T-cell (primary cell): ENCODE results near the gene GALNT10. TPM values are rescaled to one million over a fixed set of nuclear protein-coding genes. Genes with fewer than 3 reads are reported as not detected.

Experiments used
- ATAC-seq, 4 experiments: fragments of 200-7000 bp in 3 of 4; fragments of 150-1000 bp in 1 of 4; cut with Tn5 transposase; replicated peaks in 1 of 4; 1 replicate in 3 of 4; 2 replicates in 1 of 4; pipeline ENCODE4 v1.10.0; 2021; ENCODE audit warnings: moderate library complexity in 3 of 4, mild to moderate bottlenecking in 2 of 4, moderate number of reproducible peaks in 1 of 4
- CTCF ChIA-PET, 2 donors: fragments of 300-600 bp; sonication (Branson Sonifier 250); formaldehyde crosslinking; loops; one replicate each; lab custom pipeline; 2022; ENCODE audit warnings: antibody characterized with exemption in 2 of 2; lab: Charles Lee
- POLR2A ChIA-PET, 2 donors: fragments of 300-600 bp; sonication (Branson Sonifier 250); formaldehyde crosslinking; loops; one replicate each; lab custom pipeline; 2022; ENCODE audit warnings: antibody characterized with exemption in 2 of 2; lab: Charles Lee
- DNase-seq, 35 experiments: peaks; one replicate each; pipeline versions ENCODE4 v3.0.0 to v3.0.0-alpha.2; 2013 to 2023
- H3K27ac ChIP-seq: one replicate; pipeline ENCODE4 v1.5.1; 2013; ENCODE audit warnings: low read length
- H3K27me3 ChIP-seq, 2 experiments: replicated peaks in 1 of 2; 1 replicate in 1 of 2; 2 replicates in 1 of 2; pipeline versions ENCODE4 v1.6.1 to v1.7.0; 2013; ENCODE audit warnings: low read length in 1 of 2, mixed read lengths in 1 of 2; ENCODE audit not compliant: control insufficient read depth in 2 of 2, insufficient read depth in 2 of 2; ENCODE audit errors: extremely low read depth in 1 of 2
- H3K36me3 ChIP-seq, 2 donors: 1 replicate in 1 of 2; 2 replicates in 1 of 2; pipeline versions ENCODE4 v1.6.1 to v1.7.0; 2013; ENCODE audit warnings: low read length in 1 of 2; ENCODE audit not compliant: control insufficient read depth in 2 of 2, insufficient read depth in 1 of 2; ENCODE audit errors: extremely low read depth in 1 of 2
- H3K4me1 ChIP-seq, 2 experiments: 1 replicate in 1 of 2; 2 replicates in 1 of 2; pipeline versions ENCODE4 v1.6.1 to v1.7.0; 2013; ENCODE audit warnings: low read length in 2 of 2, mixed read lengths in 1 of 2; ENCODE audit not compliant: insufficient read depth in 2 of 2, control insufficient read depth in 1 of 2; ENCODE audit errors: extremely low read depth in 1 of 2
- H3K4me3 ChIP-seq, 2 donors: 1 replicate in 1 of 2; 2 replicates in 1 of 2; pipeline versions ENCODE4 v1.5.1 to v1.7.0; 2013; ENCODE audit warnings: mild to moderate bottlenecking in 2 of 2, low read length in 1 of 2, moderate library complexity in 1 of 2; ENCODE audit not compliant: control insufficient read depth in 1 of 2; ENCODE audit errors: extremely low read depth in 1 of 2
- H3K9me3 ChIP-seq: 2 replicates; pipeline ENCODE4 v1.7.0; 2013
- H3K27ac Mint-ChIP-seq, 2 donors: one replicate each; pipeline ENCODE4 v1.8.0; 2020 to 2021; ENCODE audit warnings: mild to moderate bottlenecking in 2 of 2, mixed read lengths in 2 of 2
- H3K27me3 Mint-ChIP-seq, 2 donors: one replicate each; pipeline ENCODE4 v1.8.0; 2021 to 2022; ENCODE audit warnings: mixed read lengths in 2 of 2
- H3K36me3 Mint-ChIP-seq: one replicate; pipeline ENCODE4 v1.8.0; 2021; ENCODE audit warnings: mixed read lengths
- H3K4me1 Mint-ChIP-seq, 3 donors: one replicate each; pipeline ENCODE4 v1.8.0; 2020 to 2022; ENCODE audit warnings: mixed read lengths in 3 of 3, mild to moderate bottlenecking in 1 of 3
- H3K4me3 Mint-ChIP-seq, 3 donors: one replicate each; pipeline ENCODE4 v1.8.0; 2020 to 2022; ENCODE audit warnings: mild to moderate bottlenecking in 3 of 3, mixed read lengths in 3 of 3, moderate library complexity in 3 of 3
- H3K9me3 Mint-ChIP-seq, 3 donors: one replicate each; pipeline ENCODE4 v1.8.0; 2020 to 2022; ENCODE audit warnings: mixed read lengths in 3 of 3
- WGBS: methylation state at CpG from one replicate; pipeline ENCODE4 v1.1.5; 2013; ENCODE audit warnings: missing lambda C conversion rate; ENCODE audit not compliant: insufficient coverage; 5-methylcytosine and 5-hydroxymethylcytosine counted together
- total RNA-seq, 35 experiments: library from RNA in 6 of 35; stranded (reverse) in 6 of 35; fragments of 120-200 nt in 1 of 35; gene quantifications; one replicate each; pipeline versions ENCODE4 v1.2.1 to v1.2.4 and lab custom pipeline; 2013 to 2026

Gene GALNT10
- total RNA-seq, 5 donors from 2014 or later (not counting 1 experiment from before 2014, with no cell fraction given) = 26.9 to 62.7 (median 40.8) TPM

DNA sequence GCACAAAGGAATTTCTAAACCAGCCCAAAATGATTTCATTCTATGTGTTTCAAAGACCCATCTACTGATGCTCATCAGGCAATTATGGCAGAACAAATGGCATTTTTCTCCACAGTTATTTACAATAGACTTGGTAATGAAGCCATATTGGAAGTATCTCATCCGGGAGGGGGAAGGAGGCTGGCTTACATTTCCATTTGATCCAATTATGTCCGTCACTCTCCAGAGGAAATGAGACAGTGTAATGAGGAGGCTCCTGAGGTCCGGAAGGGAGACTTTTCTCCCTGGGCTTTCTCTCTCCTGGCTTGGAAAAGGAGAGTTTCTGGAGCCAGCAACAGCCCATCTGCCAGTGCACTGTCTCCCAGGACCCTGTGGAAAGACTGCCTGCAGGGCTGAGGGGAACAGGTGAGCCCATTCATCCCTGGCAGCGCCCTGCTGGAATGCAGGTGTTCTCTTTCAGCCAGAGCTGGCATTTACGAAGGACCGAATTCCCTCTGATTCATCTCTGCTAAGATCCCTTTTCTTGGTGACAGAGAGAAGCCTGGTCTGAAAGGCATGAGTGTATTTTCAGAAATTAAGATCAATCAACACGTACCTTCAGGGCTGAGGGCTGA is 200.3 kb downstream of the GALNT10 start:
- H3K4me3 ChIP-seq = no peak overlapping the region
- CTCF ChIA-PET = no interaction called here
- no peaks in the 10 kb centered on the region for H3K9me3 Mint-ChIP-seq
- H3K36me3 Mint-ChIP-seq = peaks cover 58% of the 10 kb centered on the region
- no peak overlapping the region for H3K4me3 Mint-ChIP-seq
- ATAC-seq (no peak), DNase-seq (no peak)
- no peaks in the 10 kb centered on the region for H3K4me1 ChIP-seq
- H3K27ac Mint-ChIP-seq = no peak overlapping the region
- no peaks in the 10 kb centered on the region for H3K27me3 Mint-ChIP-seq
- H3K36me3 ChIP-seq = peaks cover 4 to 48% of the 10 kb centered on the region in 2 donors
- H3K27ac ChIP-seq = no peak overlapping the region
- H3K9me3 ChIP-seq = no peaks in the 10 kb centered on the region
- no peaks in the 10 kb centered on the region for H3K4me1 Mint-ChIP-seq
- no peaks in the 10 kb centered on the region for H3K27me3 ChIP-seq
- 84% methylated on average over 3 of the region's 7 CpGs for WGBS
- POLR2A ChIA-PET = interaction anchor here in 1 of 2 donors (0.5 kb wide), 1 partner anchor 362 kb away, joined by 3 read pairs; no protein-coding TSS in a partner anchor

DNA sequence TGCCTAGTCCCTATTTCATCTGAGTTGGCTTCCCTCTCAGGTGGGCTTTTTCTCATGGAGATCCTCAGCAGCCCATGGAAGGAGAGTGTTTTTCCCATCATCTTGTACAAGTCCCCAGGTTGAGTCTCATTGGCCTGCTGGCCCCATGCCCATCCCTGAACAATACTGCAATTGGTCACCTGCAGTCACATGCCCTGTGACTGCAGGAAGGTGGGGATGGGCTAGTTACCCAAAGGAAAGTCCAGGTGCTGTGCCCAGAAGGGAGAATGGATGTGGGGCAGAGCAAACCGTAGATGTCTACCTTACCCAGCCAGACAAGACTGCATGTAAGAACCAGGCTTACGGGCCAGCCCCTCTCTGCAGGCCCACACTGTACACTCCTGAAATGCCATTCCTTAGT is 201.3 kb downstream of the GALNT10 start:
- H3K9me3 ChIP-seq = no peaks in the 10 kb centered on the region
- POLR2A ChIA-PET = no interaction called here
- no peak overlapping the region for H3K27ac ChIP-seq
- H3K4me1 ChIP-seq = no peaks in the 10 kb centered on the region
- Mint-ChIP-seq H3K4me3 (no peak overlapping the region), H3K9me3 (no peaks in the 10 kb centered on the region), H3K36me3 (peaks cover 56% of the 10 kb centered on the region), H3K27me3 (no peaks in the 10 kb centered on the region), H3K4me1 (no peaks in the 10 kb centered on the region), H3K27ac (no peak overlapping the region)
- no peak overlapping the region for H3K4me3 ChIP-seq
- no peaks in the 10 kb centered on the region for H3K27me3 ChIP-seq
- CTCF ChIA-PET = no interaction called here
- ATAC-seq = no peak
- peaks cover 4 to 44% of the 10 kb centered on the region in 2 donors for H3K36me3 ChIP-seq
- WGBS = 86% methylated on average over 1 of the region's 2 CpGs
- DNase-seq = no peak

- Histone ChIP-seq H3K9me3 (no peaks in the 10 kb centered on the region), H3K4me1 (no peaks in the 10 kb centered on the region), H3K36me3 (peaks cover 4 to 38% of the 10 kb centered on the region in 2 donors), H3K27me3 (no peaks in the 10 kb centered on the region), H3K4me3 (no peak overlapping the region), H3K27ac (no peak overlapping the region)
- no peak overlapping the region for H3K27ac Mint-ChIP-seq
- DNase-seq = no peak
- no peaks in the 10 kb centered on the region for H3K27me3 Mint-ChIP-seq
- no peak for ATAC-seq
- no peaks in the 10 kb centered on the region for H3K4me1 Mint-ChIP-seq
- 79% methylated on average over 3 of the region's 3 CpGs for WGBS
- H3K36me3 Mint-ChIP-seq = peaks cover 50% of the 10 kb centered on the region
- H3K9me3 Mint-ChIP-seq = no peaks in the 10 kb centered on the region
- CTCF ChIA-PET = no interaction called here
- H3K4me3 Mint-ChIP-seq = no peak overlapping the region
- POLR2A ChIA-PET = interaction anchor here in 1 of 2 donors (0.6 kb wide), 1 partner anchor 217 kb away, joined by 3 read pairs; no protein-coding TSS in a partner anchor
Observed at GRCh38 chr5:154393850-154394249, 203.3 kb downstream of the GALNT10 start.

GRCh38 chr5:154394307-154394706 is 203.8 kb downstream of the GALNT10 start:
- H3K36me3 Mint-ChIP-seq = peaks cover 50% of the 10 kb centered on the region
- POLR2A ChIA-PET = interaction anchor here in 1 of 2 donors (0.6 kb wide), 1 partner anchor 217 kb away, joined by 3 read pairs; no protein-coding TSS in a partner anchor
- H3K9me3 Mint-ChIP-seq = no peaks in the 10 kb centered on the region
- no peak overlapping the region for H3K4me3 Mint-ChIP-seq
- Histone ChIP-seq H3K4me1 (no peaks in the 10 kb centered on the region), H3K27me3 (no peaks in the 10 kb centered on the region), H3K27ac (no peak overlapping the region), H3K4me3 (no peak overlapping the region), H3K9me3 (no peaks in the 10 kb centered on the region), H3K36me3 (peaks cover 4 to 38% of the 10 kb centered on the region in 2 donors)
- H3K4me1 Mint-ChIP-seq = no peaks in the 10 kb centered on the region
- CTCF ChIA-PET = no interaction called here
- WGBS = 51% methylated on average over 4 of the region's 5 CpGs
- no peak overlapping the region for H3K27ac Mint-ChIP-seq
- DNase-seq (no peak), ATAC-seq (no peak)
- H3K27me3 Mint-ChIP-seq = no peaks in the 10 kb centered on the region

DNA sequence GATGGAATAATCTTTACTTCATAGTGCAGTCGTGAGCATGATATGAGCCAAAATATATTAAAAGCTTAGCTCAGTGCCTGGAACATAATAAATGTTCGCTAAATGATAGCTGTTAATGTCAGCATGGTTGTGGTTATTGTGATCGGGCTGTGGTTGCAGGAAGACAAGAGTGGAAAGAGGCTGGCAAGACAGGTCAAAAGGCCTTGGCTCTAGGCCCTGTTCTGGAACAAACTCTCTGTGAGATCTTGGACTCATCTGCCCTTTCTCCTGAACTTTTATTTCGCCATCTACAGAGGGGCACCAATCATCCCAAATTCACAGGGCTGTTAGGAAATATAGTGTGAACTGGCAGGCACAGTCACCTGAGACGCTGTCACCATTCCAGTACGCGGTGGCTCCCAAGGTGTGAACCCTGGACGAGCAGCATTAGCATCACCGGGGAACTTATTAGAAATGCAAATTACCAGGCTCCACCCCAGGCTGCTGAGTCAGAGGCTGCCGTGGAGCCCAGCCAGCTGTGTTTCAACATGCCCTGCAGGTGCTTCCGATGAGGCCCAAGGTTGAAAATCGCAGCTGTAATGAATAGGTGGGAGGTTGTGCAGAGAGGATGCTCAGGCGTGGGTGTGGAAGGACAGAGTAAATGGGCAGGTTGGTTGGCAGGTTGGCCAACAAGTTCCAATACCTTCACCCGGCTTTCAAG is 205.0 kb downstream of the GALNT10 start:
- H3K4me1 Mint-ChIP-seq = no peaks in the 10 kb centered on the region
- H3K9me3 Mint-ChIP-seq = no peaks in the 10 kb centered on the region
- H3K27ac Mint-ChIP-seq = no peak overlapping the region
- WGBS = 78% methylated on average over 11 of the region's 14 CpGs
- H3K4me3 Mint-ChIP-seq = no peak overlapping the region
- no peaks in the 10 kb centered on the region for H3K27me3 Mint-ChIP-seq
- DNase-seq (no peak), ATAC-seq (no peak)
- Histone ChIP-seq H3K4me3 (no peak overlapping the region), H3K36me3 (peaks cover 4 to 38% of the 10 kb centered on the region in 2 donors), H3K9me3 (no peaks in the 10 kb centered on the region), H3K27ac (no peak overlapping the region), H3K27me3 (no peaks in the 10 kb centered on the region), H3K4me1 (no peaks in the 10 kb centered on the region)
- ChIA-PET CTCF (interaction anchor here in 1 of 2 donors (1.3 kb wide), 1 partner anchor 10 kb away, joined by 3 read pairs; no protein-coding TSS in a partner anchor), POLR2A (interaction anchor here in 1 of 2 donors (0.6 kb wide), 1 partner anchor 9 kb away, joined by 3 read pairs; no protein-coding TSS in a partner anchor)
- H3K36me3 Mint-ChIP-seq = peaks cover 42% of the 10 kb centered on the region

GRCh38 chr5:154396128-154396527 is 205.6 kb downstream of the GALNT10 start:
- ChIA-PET POLR2A (no interaction called here), CTCF (interaction anchor here in 1 of 2 donors (1.3 kb wide), 1 partner anchor 9 kb away, joined by 3 read pairs; no protein-coding TSS in a partner anchor)
- no peaks in the 10 kb centered on the region for H3K4me1 ChIP-seq
- Mint-ChIP-seq H3K27ac (no peak overlapping the region), H3K4me3 (no peak overlapping the region), H3K36me3 (peaks cover 36% of the 10 kb centered on the region), H3K4me1 (no peaks in the 10 kb centered on the region), H3K27me3 (no peaks in the 10 kb centered on the region), H3K9me3 (no peaks in the 10 kb centered on the region)
- WGBS = 88% methylated on average over 3 of the region's 3 CpGs
- no peak for DNase-seq
- peaks cover 4 to 34% of the 10 kb centered on the region in 2 donors for H3K36me3 ChIP-seq
- no peaks in the 10 kb centered on the region for H3K9me3 ChIP-seq
- no peak overlapping the region for H3K4me3 ChIP-seq
- H3K27ac ChIP-seq = no peak overlapping the region
- no peaks in the 10 kb centered on the region for H3K27me3 ChIP-seq
- no peak for ATAC-seq
